Endothelial cell of umbilical vein (primary cell): ENCODE data around the gene RANBP1. TPM values are rescaled to one million over a fixed set of nuclear protein-coding genes. Genes with fewer than 3 reads are reported as not detected.

Experiments
- BruUV-seq: library from RNA; stranded (reverse); fragments of 400-500 nt; replicated peaks from 2 replicates; lab custom pipeline; 2021; lab: Mats Ljungman, UMichigan
- CTCF ChIA-PET: fragments of 300-600, 350-600 bp; sonication (Branson Sonifier 250); formaldehyde crosslinking; loops from one replicate; lab custom pipeline; 2021; ENCODE audit warnings: antibody characterized with exemption, inconsistent platforms; lab: Charles Lee
- POLR2A ChIA-PET: fragments of 300-600, 350-600 bp; sonication (Branson Sonifier 250); formaldehyde crosslinking; loops from one replicate; lab custom pipeline; 2021; ENCODE audit warnings: antibody characterized with exemption, inconsistent platforms; lab: Charles Lee
- DNase-seq: peaks from one replicate; pipeline ENCODE4 v3.0.0-alpha.2; 2011; ENCODE audit warnings: low read depth, low spot score
- FAIRE-seq: peaks from 2 replicates; lab custom pipeline; 2011; peaks lifted over from hg19 to GRCh38; lab: Jason Lieb, UNC
- H2AFZ ChIP-seq: 2 replicates; pipeline ENCODE4 v1.6.0; 2012; ENCODE audit warnings: low read depth, low read length, control low read depth, inconsistent platforms
- H3K27ac ChIP-seq: 2 replicates; pipeline ENCODE4 v1.5.1; 2011; ENCODE audit warnings: low read depth, mild to moderate bottlenecking, control low read depth, low read length, moderate library complexity; ENCODE audit not compliant: insufficient read depth
- H3K27me3 ChIP-seq, 2 experiments: 2 replicates each; pipeline versions ENCODE4 v1.6.0 to v1.6.1; 2011; ENCODE audit warnings: low read length in 2 of 2, mixed read lengths in 1 of 2; ENCODE audit not compliant: control insufficient read depth in 2 of 2, insufficient read depth in 2 of 2
- H3K36me3 ChIP-seq, 2 experiments: 2 replicates in 1 of 2; 3 replicates in 1 of 2; pipeline ENCODE4 v1.5.1; 2011; ENCODE audit warnings: low read length in 2 of 2, mild to moderate bottlenecking in 1 of 2, moderate library complexity in 1 of 2; ENCODE audit not compliant: control insufficient read depth in 2 of 2, insufficient read depth in 2 of 2; ENCODE audit errors: extremely low read depth in 1 of 2
- H3K4me1 ChIP-seq: 3 replicates; pipeline ENCODE4 v1.5.1; 2011; ENCODE audit warnings: mild to moderate bottlenecking, low read length; ENCODE audit not compliant: control insufficient read depth, insufficient read depth; ENCODE audit errors: extremely low read depth
- H3K4me2 ChIP-seq: 2 replicates; pipeline ENCODE4 v1.6.1; 2011; ENCODE audit warnings: low read length, control low read depth, mixed read lengths; ENCODE audit not compliant: insufficient read depth
- H3K4me3 ChIP-seq, 3 experiments: fragments of 200-600 bp in 1 of 3; sonication (generic), shearing (Covaris generic) in 1 of 3; replicated peaks in 1 of 3; 2 replicates each; pipeline ENCODE4 v1.5.1; 2011 to 2016; ENCODE audit warnings: control low read depth in 3 of 3, low read length in 3 of 3, mild to moderate bottlenecking in 2 of 3, inconsistent platforms in 1 of 3, low read depth in 1 of 3, moderate library complexity in 1 of 3; ENCODE audit not compliant: insufficient read depth in 1 of 3
- H3K79me2 ChIP-seq: 2 replicates; pipeline ENCODE4 v1.6.0; 2012; ENCODE audit warnings: low read length, inconsistent platforms; ENCODE audit not compliant: control insufficient read depth, insufficient read depth
- H3K9ac ChIP-seq: replicated peaks from 2 replicates; pipeline ENCODE3; 2011; ENCODE audit warnings: low read length, control low read depth; ENCODE audit not compliant: insufficient read depth; ENCODE audit errors: extremely low read depth
- H3K9me1 ChIP-seq: replicated peaks from 3 replicates; pipeline ENCODE4 v1.6.0; 2011; ENCODE audit warnings: mild to moderate bottlenecking, low read length; ENCODE audit not compliant: control insufficient read depth, insufficient read depth; ENCODE audit errors: extremely low read depth
- H3K9me3 ChIP-seq: replicated peaks from 2 replicates; pipeline ENCODE4 v1.5.1; 2012; ENCODE audit warnings: low read length, inconsistent platforms; ENCODE audit not compliant: control insufficient read depth, insufficient read depth
- H4K20me1 ChIP-seq: replicated peaks from 2 replicates; pipeline ENCODE3; 2011; ENCODE audit warnings: mild to moderate bottlenecking, low read length; ENCODE audit not compliant: control insufficient read depth, insufficient read depth; ENCODE audit errors: extremely low read depth
- CTCF ChIP-seq, 2 donors: IDR thresholded peaks; 1 replicate in 1 of 2; 2 replicates in 1 of 2; pipeline ENCODE4 v1.5.1; 2011; ENCODE audit warnings: low read length in 2 of 2, mild to moderate bottlenecking in 2 of 2, moderate library complexity in 2 of 2, control low read depth in 1 of 2, inconsistent platforms in 1 of 2, low read depth in 1 of 2; ENCODE audit not compliant: insufficient read depth in 1 of 2; ENCODE audit errors: extremely low read depth in 1 of 2
- EZH2 ChIP-seq: IDR thresholded peaks from 2 replicates; pipeline ENCODE4 v1.6.1; 2012; ENCODE audit warnings: borderline replicate concordance, low read depth, mild to moderate bottlenecking, moderate library complexity, low read length, inconsistent platforms; ENCODE audit not compliant: severe bottlenecking
- FOS ChIP-seq: IDR thresholded peaks from 2 replicates; pipeline ENCODE4 v1.6.1; 2011; ENCODE audit warnings: mild to moderate bottlenecking, low read length, moderate library complexity, borderline replicate concordance; ENCODE audit not compliant: insufficient read depth
- GATA2 ChIP-seq: IDR thresholded peaks from 2 replicates; pipeline ENCODE4 v1.7.0; 2011; ENCODE audit warnings: low read depth, mild to moderate bottlenecking, moderate library complexity, mixed read lengths, low read length; ENCODE audit not compliant: insufficient read length, insufficient read depth
- JUN ChIP-seq: IDR thresholded peaks from 2 replicates; pipeline ENCODE4 v1.6.1; 2011; ENCODE audit warnings: borderline replicate concordance, low read depth; ENCODE audit not compliant: insufficient read length, insufficient read depth
- MAX ChIP-seq: IDR thresholded peaks from 2 replicates; pipeline ENCODE4 v1.6.1; 2011; ENCODE audit not compliant: insufficient read depth, insufficient read length
- MYC ChIP-seq: IDR thresholded peaks from one replicate; pipeline ENCODE4 v1.6.1; 2011; ENCODE audit warnings: mild to moderate bottlenecking, low read depth, low read length
- POLR2A ChIP-seq: IDR thresholded peaks from 2 replicates; pipeline ENCODE4 v1.6.1; 2012; ENCODE audit warnings: low read depth, mild to moderate bottlenecking, control low read depth, low read length
- POLR2AphosphoS5 ChIP-seq: IDR thresholded peaks from 2 replicates; pipeline ENCODE4 v1.6.1; 2012; ENCODE audit warnings: low read depth, mild to moderate bottlenecking, control low read depth, low read length, moderate library complexity; ENCODE audit not compliant: insufficient read depth
- dilution Hi-C: fragments of 300-500 bp; cut with MboI; formaldehyde crosslinking; loops from one replicate; pipeline ENCODE4 v1.15.0; 2019; ENCODE audit warnings: low sequenced_read_pairs; ENCODE audit not compliant: extremely low pct_ligation_motif_present
- intact Hi-C: fragments of 100-400 bp; cut with micrococcal nuclease; formaldehyde crosslinking; loops from one replicate; pipeline ENCODE4 v1.10.0; 2022
- polyA plus RNA-seq, 4 experiments: library from polyadenylated mRNA; depleted of rRNA in 3 of 4; stranded (reverse) in 3 of 4; unstranded in 1 of 4; fragments of >200 nt; gene quantifications; 2 replicates each; pipeline versions ENCODE4 v1.2.1 to v1.2.3, GENCODE V29; 2011 to 2012; ENCODE audit warnings: missing spikeins in 1 of 4
- total RNA-seq: library from RNA; stranded (reverse); gene quantifications from 2 replicates; pipeline ENCODE4 v1.2.3, GENCODE V29; 2021

Gene RANBP1
- total and polyA plus RNA-seq, 2 donors (not counting 3 experiments of a cell fraction or from before 2014, with no cell fraction given), result 228 to 247 TPM

GRCh38 chr22:20133930-20134549, 18.1 kb downstream of the RANBP1 start:
- Histone ChIP-seq H3K9me1 (no peaks in the 10 kb centered on the region), H4K20me1 (no peaks in the 10 kb centered on the region), H3K36me3 (no peaks in the 10 kb centered on the region), H3K9me3 (no peaks in the 10 kb centered on the region), H3K27me3 (no peaks in the 10 kb centered on the region), H3K9ac (no peak overlapping the region), H3K4me3 (no peak overlapping the region), H3K4me1 (peaks cover 6% of the 10 kb centered on the region), H2AFZ (no peak overlapping the region), H3K27ac (no peak overlapping the region), H3K79me2 (peaks cover 63% of the 10 kb centered on the region), H3K4me2 (no peak overlapping the region)
- POLR2A ChIA-PET, result no interaction called here
- DNase-seq (no peak), FAIRE-seq (no peak)
- BruUV-seq, result no TSS peak
- CTCF ChIA-PET, result no interaction called here
- no peak for TF ChIP-seq MAX
- TF ChIP-seq JUN, result no peak
- TF ChIP-seq POLR2A, result no peak
- no peak for TF ChIP-seq POLR2AphosphoS5
- no peak for TF ChIP-seq EZH2
- TF ChIP-seq CTCF (IDR thresholded peaks at IDR 0.05; ENCODE audit: extremely low read depth in 1 of 2, insufficient read depth in 1 of 2, low read depth in 1 of 2, low read length in 2 of 2), result no peak
- TF ChIP-seq GATA2, result no peak
- TF ChIP-seq FOS, result no peak
- no peak for TF ChIP-seq MYC
- dilution Hi-C loops, result no loop called here
- intact Hi-C loops, result no loop called here
